ENCODE results near the gene INTS7. TPM values are rescaled to one million over a fixed set of nuclear protein-coding genes. Genes with fewer than 3 reads are reported as not detected.

INTS7 gene
- polyA plus RNA-seq, 3 donors, result 6.1 to 10.7 (median 7.6) TPM

GRCh38 chr1:211921579-211922095, 113.7 kb downstream of the INTS7 start:
- Histone ChIP-seq H3K36me3 (replicated peaks in 1 of 2; ENCODE audit: control insufficient read depth in 1 of 2, insufficient read depth in 2 of 2, low read length in 2 of 2) (no peaks in the 10 kb centered on the region), H3K4me2 (replicated peaks; ENCODE audit: extremely low read depth, low read length, poor library complexity, severe bottlenecking) (no peak overlapping the region), H3K79me2 (ENCODE audit: insufficient read depth, low read length) (no peaks in the 10 kb centered on the region), H3K4me1 (ENCODE audit: control insufficient read depth in 1 of 2, insufficient read depth in 2 of 2, low read length in 2 of 2) (no peaks in the 10 kb centered on the region), H3K9me3 (replicated peaks in 1 of 2; ENCODE audit: control insufficient read depth in 1 of 2, insufficient read depth in 1 of 2, low read length in 2 of 2) (no peaks in the 10 kb centered on the region), H3K4me3 (replicated peaks in 1 of 3; ENCODE audit: low read depth in 2 of 3, low read length in 3 of 3) (no peak overlapping the region), H3K27me3 (ENCODE audit: control insufficient read depth in 2 of 2, insufficient read depth in 2 of 2, low read length in 2 of 2) (no peaks in the 10 kb centered on the region), H3K9ac (ENCODE audit: insufficient read depth, low read length, poor library complexity, severe bottlenecking) (no peak overlapping the region), H2AFZ (ENCODE audit: insufficient read depth, low read depth, low read length, poor library complexity, severe bottlenecking) (no peak overlapping the region), H4K20me1 (ENCODE audit: insufficient read depth, low read length) (no peaks in the 10 kb centered on the region), H3K27ac (ENCODE audit: low read depth in 1 of 2, low read length in 2 of 2) (no peak overlapping the region)
- Mint-ChIP-seq H3K4me1 (peaks cover 19% of the 10 kb centered on the region), H3K9me3 (no peaks in the 10 kb centered on the region), H3K4me3 (no peak overlapping the region), H3K27me3 (ENCODE audit: low read depth in 3 of 3) (peaks cover 3 to 14% (median 4%) of the 10 kb centered on the region in 3 donors), H3K36me3 (no peaks in the 10 kb centered on the region), H3K27ac (no peak overlapping the region)
- WGBS (ENCODE audit: insufficient coverage), result 95% methylated on average over 8 of the region's 9 CpGs
- no peak for TF ChIP-seq CTCF (IDR thresholded peaks at IDR 0.05)
- intact Hi-C loops (cut with micrococcal nuclease), result no loop called here
- no peak for DNase-seq

- Histone ChIP-seq H4K20me1 (ENCODE audit: insufficient read depth, low read length) (no peaks in the 10 kb centered on the region), H3K4me1 (ENCODE audit: control insufficient read depth in 1 of 2, insufficient read depth in 2 of 2, low read length in 2 of 2) (peaks cover 7 to 8% of the 10 kb centered on the region in 2 donors), H3K4me2 (replicated peaks; ENCODE audit: extremely low read depth, low read length, poor library complexity, severe bottlenecking) (no peak overlapping the region), H3K79me2 (ENCODE audit: insufficient read depth, low read length) (no peaks in the 10 kb centered on the region), H3K27me3 (ENCODE audit: control insufficient read depth in 2 of 2, insufficient read depth in 2 of 2, low read length in 2 of 2) (no peaks in the 10 kb centered on the region), H3K27ac (ENCODE audit: low read depth in 1 of 2, low read length in 2 of 2) (no peak overlapping the region), H3K36me3 (replicated peaks in 1 of 2; ENCODE audit: control insufficient read depth in 1 of 2, insufficient read depth in 2 of 2, low read length in 2 of 2) (no peaks in the 10 kb centered on the region), H3K9ac (ENCODE audit: insufficient read depth, low read length, poor library complexity, severe bottlenecking) (no peak overlapping the region), H2AFZ (ENCODE audit: insufficient read depth, low read depth, low read length, poor library complexity, severe bottlenecking) (no peak overlapping the region), H3K9me3 (replicated peaks in 1 of 2; ENCODE audit: control insufficient read depth in 1 of 2, insufficient read depth in 1 of 2, low read length in 2 of 2) (no peaks in the 10 kb centered on the region), H3K4me3 (replicated peaks in 1 of 3; ENCODE audit: low read depth in 2 of 3, low read length in 3 of 3) (no peak overlapping the region)
- no peak for TF ChIP-seq CTCF (IDR thresholded peaks at IDR 0.05)
- no peak for DNase-seq
- H3K4me1 Mint-ChIP-seq, result peaks cover 28% of the 10 kb centered on the region
- H3K9me3 Mint-ChIP-seq, result no peaks in the 10 kb centered on the region
- no peaks in the 10 kb centered on the region for H3K36me3 Mint-ChIP-seq
- intact Hi-C loops (cut with micrococcal nuclease), result no loop called here
- H3K27me3 Mint-ChIP-seq (ENCODE audit: low read depth in 3 of 3), result peaks cover 4 to 17% (median 4%) of the 10 kb centered on the region in 3 donors
- 100% methylated on average over 3 of the region's 4 CpGs for WGBS (ENCODE audit: insufficient coverage)
- H3K27ac Mint-ChIP-seq, result no peak overlapping the region
- H3K4me3 Mint-ChIP-seq, result no peak overlapping the region
Measured at GRCh38 chr1:211920602-211921226, 114.6 kb downstream of the INTS7 start.

All from CD14-positive monocyte (primary cell).